ENCODE data around the gene SLC39A11. TPM values are rescaled to one million over a fixed set of nuclear protein-coding genes. Genes with fewer than 3 reads are reported as not detected.
A peak's percentile ranks its signal among the peaks of the same experiment; 100 is the strongest.

SLC39A11 gene
- total and polyA plus RNA-seq, 2 of the 13 experiments (the other 11 are each of a cell fraction or from before 2014, with no cell fraction given): 17.2 to 31.5 TPM

DNA sequence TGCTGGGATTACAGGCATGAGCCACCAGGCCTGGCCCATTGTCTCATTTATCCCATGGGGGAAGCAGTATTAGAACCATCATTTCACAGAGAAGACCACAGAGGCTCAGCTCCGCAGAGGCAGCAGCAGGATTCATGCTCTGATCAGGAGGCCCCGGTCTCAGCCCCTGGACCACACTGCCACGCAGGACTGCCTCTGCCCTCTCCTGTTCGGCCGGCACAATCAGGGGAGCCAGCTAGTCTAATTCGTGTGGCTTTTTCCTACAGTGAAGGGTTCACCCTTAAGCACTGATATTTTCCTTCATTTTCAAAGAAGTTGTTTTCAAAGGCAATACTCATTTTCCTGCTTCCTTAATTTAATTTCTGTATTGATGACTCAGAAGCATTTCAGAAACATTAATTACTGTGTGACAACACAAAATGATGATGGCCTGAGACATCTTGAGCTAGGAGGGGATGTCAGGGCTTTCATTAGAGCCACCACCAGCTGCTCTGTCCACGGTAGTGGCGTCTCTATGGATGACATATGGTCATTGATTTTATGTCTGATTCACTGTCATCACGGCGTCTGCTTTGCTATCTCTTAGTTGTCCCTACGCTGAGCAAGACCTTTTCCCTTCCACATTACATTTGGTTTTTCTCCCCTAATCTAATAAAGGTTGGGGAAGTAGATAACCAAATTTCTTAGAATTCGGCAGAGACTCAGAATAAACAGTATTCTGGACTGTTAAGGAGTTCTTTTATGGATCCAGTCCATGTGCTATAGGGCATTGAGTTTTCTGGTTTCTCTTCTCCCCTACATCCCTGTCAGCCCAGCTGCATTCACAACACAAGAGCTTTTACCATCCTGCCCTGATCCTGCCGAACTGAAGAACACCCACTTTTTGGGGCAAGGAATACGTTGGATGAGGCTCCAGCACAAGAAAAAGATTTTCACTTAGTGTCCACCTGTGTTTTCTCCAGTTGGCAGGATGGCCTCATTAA is 314.0 kb downstream of the SLC39A11 start:
- Histone ChIP-seq H3K27me3 (ENCODE audit: control insufficient read depth in 1 of 2, insufficient read depth in 2 of 2, low read length in 2 of 2) (no peaks in the 10 kb centered on the region), H3K4me1 (ENCODE audit: insufficient read depth, low read length) (peaks cover 12% of the 10 kb centered on the region), H2AFZ (ENCODE audit: low read length) (no peak overlapping the region), H3K9me3 (ENCODE audit: low read length) (no peaks in the 10 kb centered on the region), H3K4me3 (replicated peaks in 1 of 3; ENCODE audit: insufficient read depth in 1 of 3, low read depth in 2 of 3, low read length in 3 of 3) (no peak overlapping the region), H3K27ac (ENCODE audit: extremely low read length, insufficient read depth, low read length) (no peak overlapping the region), H3K36me3 (replicated peaks in 1 of 2; ENCODE audit: control insufficient read depth in 1 of 2, insufficient read depth in 2 of 2, low read length in 2 of 2) (no peaks in the 10 kb centered on the region; a peak in 1 of 5 replicates), H4K20me1 (ENCODE audit: insufficient read depth, low read length) (no peaks in the 10 kb centered on the region), H3K79me2 (ENCODE audit: insufficient read depth, low read length) (no peaks in the 10 kb centered on the region), H3K4me2 (ENCODE audit: low read depth, low read length) (no peak overlapping the region), H3K9ac (ENCODE audit: insufficient read depth, low read depth, low read length) (no peak overlapping the region)
- FAIRE-seq (no peak), DNase-seq (ENCODE audit: low spot score) (no peak), ATAC-seq (no peak)
- TF ChIP-seq ZNF749 (CRISPR knock-in tag; IDR thresholded peaks at IDR 0.05; ENCODE audit: borderline replicate concordance) (no peak), CREB1 (IDR thresholded peaks at IDR 0.05) (0 out of 2 replicates have a peak, but pooled peaks have one; percentile 11), CREB1 (CRISPR knock-in tag; IDR thresholded peaks at IDR 0.05) (no peak)
- WGBS (ENCODE audit: low lambda C conversion rate): 92% methylated on average over 14 of the region's 14 CpGs
- CTCF ChIA-PET (ENCODE audit: low intra/inter-chr PET ratio, low total read pairs): no interaction called here
- POLR2A ChIA-PET: no interaction called here
- in situ Hi-C loops (cut with HindIII; ENCODE audit: extremely low pct_ligation_motif_present, low pct_unique_long_range_greater_than_20kb): no loop called here
- intact Hi-C loops (cut with micrococcal nuclease; ENCODE audit: unreplicated experiment): no loop called here
- BruUV-seq (replicated peaks): no TSS peak

DNA sequence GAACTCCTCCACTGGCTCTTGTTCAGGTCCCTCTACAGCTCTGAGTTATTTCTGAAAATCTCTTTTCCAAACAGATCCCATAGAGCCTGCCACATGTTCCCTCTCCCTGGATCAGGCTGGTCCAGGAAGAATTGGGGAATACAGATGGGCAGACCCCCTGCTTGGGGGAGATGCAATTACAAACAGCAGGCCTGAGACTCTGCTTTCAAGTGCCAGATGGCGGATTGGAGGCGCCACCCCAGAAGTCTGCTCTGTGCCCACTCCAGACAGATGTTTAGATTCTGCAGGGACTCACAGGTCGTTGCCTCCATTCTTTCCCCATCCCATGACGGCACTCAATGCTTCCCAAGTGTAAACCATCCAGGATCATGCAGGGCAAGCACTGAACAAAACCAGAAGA is 316.6 kb downstream of the SLC39A11 start:
- ChIA-PET CTCF (ENCODE audit: low intra/inter-chr PET ratio, low total read pairs) (no interaction called here), POLR2A (no interaction called here)
- DNase-seq (ENCODE audit: low spot score): no peak
- H3K79me2 ChIP-seq (ENCODE audit: insufficient read depth, low read length): no peaks in the 10 kb centered on the region
- no peak for ATAC-seq
- H4K20me1 ChIP-seq (ENCODE audit: insufficient read depth, low read length): no peaks in the 10 kb centered on the region
- no peak for TF ChIP-seq ZNF441 (CRISPR knock-in tag; IDR thresholded peaks at IDR 0.05; ENCODE audit: borderline replicate concordance)
- TF ChIP-seq ZNF354B (CRISPR knock-in tag; IDR thresholded peaks at IDR 0.05): no peak
- no peaks in the 10 kb centered on the region for H3K9me3 ChIP-seq (ENCODE audit: low read length)
- H3K4me3 ChIP-seq (replicated peaks in 1 of 3; ENCODE audit: insufficient read depth in 1 of 3, low read depth in 2 of 3, low read length in 3 of 3): no peak overlapping the region
- no peak for FAIRE-seq
- no peaks in the 10 kb centered on the region for H3K4me1 ChIP-seq (ENCODE audit: insufficient read depth, low read length)
- no peaks in the 10 kb centered on the region for H3K27me3 ChIP-seq (ENCODE audit: control insufficient read depth in 1 of 2, insufficient read depth in 2 of 2, low read length in 2 of 2)
- intact Hi-C loops (cut with micrococcal nuclease; ENCODE audit: unreplicated experiment): no loop called here
- H3K4me2 ChIP-seq (ENCODE audit: low read depth, low read length): no peak overlapping the region
- no peak overlapping the region for H3K27ac ChIP-seq (ENCODE audit: extremely low read length, insufficient read depth, low read length)
- no TSS peak for BruUV-seq (replicated peaks)
- no peak overlapping the region for H2AFZ ChIP-seq (ENCODE audit: low read length)
- H3K9ac ChIP-seq (ENCODE audit: insufficient read depth, low read depth, low read length): no peak overlapping the region
- in situ Hi-C loops (cut with HindIII; ENCODE audit: extremely low pct_ligation_motif_present, low pct_unique_long_range_greater_than_20kb): no loop called here
- 93% methylated on average over 4 of the region's 4 CpGs for WGBS (ENCODE audit: low lambda C conversion rate)
- H3K36me3 ChIP-seq (replicated peaks in 1 of 2; ENCODE audit: control insufficient read depth in 1 of 2, insufficient read depth in 2 of 2, low read length in 2 of 2): no peaks in the 10 kb centered on the region; a peak in 1 of 5 replicates

All from HepG2 (cell line).